Right lobe of liver (tissue), 4 donors: Measurements from ENCODE around the gene XAF1.

Experiments used
- POLR2A ChIP-seq: fragments of 450-650 bp; IDR thresholded peaks from one replicate; pipeline ENCODE4 v1.6.1; 2017; ENCODE audit warnings: antibody characterized with exemption, mild to moderate bottlenecking
- TF ChIP-seq, protein P1 (sequence below), 4 donors: fragments of 200-600 bp in 3 of 4; fragments of 450-650 bp in 1 of 4; IDR thresholded peaks; one replicate each; pipeline versions ENCODE4 v1.5.1 to v1.8.0; 2016 to 2022; ENCODE audit warnings: antibody characterized with exemption in 4 of 4, mild to moderate bottlenecking in 2 of 4
- donor health status: DM: no; HTN: no; CAD: no.
- donor health status: DM: no; HTN: no; CAD: no.
- donor health status: DM: no; HTN: yes; CAD: no.

DNA sequence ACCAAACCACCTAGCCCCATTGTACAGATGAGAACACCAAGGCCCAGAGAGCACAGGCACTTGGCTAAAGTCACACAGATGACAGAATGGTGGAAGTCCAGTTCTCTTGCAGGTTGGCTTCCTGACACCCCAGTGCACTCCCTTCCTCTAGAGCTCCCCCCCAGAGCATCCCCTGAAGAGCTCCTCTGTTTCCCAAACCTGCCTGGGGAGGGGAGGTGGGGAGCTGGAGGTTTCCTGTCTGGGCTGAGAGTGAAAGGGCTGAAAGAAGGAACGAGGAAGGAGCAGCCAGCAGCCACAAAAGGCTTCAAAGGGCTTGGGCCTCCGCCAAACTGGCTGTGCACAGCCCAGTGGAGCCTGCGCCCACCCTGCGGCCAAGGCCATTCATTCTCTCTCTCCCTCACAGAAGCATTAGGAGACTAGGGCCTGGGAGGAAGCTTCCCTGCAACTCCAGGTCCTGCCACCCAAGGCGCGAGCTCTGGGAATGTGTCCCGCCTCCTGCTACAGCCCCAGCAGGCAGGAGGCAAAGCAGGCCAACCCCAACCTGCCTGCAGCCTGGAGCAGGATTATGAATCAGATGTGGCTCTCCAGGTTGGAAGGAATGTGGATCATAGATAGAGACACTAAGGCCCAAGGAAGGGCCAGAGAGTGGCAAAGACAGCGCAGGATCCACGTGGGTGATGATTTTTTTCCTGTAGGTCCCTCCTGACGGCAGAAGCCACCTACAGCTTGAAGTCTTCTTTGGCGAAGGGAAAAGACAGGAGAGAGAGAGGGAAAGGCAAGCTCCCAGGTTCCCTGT lies 43.6 kb upstream of the XAF1 start:
- TF ChIP-seq, protein P1, sequence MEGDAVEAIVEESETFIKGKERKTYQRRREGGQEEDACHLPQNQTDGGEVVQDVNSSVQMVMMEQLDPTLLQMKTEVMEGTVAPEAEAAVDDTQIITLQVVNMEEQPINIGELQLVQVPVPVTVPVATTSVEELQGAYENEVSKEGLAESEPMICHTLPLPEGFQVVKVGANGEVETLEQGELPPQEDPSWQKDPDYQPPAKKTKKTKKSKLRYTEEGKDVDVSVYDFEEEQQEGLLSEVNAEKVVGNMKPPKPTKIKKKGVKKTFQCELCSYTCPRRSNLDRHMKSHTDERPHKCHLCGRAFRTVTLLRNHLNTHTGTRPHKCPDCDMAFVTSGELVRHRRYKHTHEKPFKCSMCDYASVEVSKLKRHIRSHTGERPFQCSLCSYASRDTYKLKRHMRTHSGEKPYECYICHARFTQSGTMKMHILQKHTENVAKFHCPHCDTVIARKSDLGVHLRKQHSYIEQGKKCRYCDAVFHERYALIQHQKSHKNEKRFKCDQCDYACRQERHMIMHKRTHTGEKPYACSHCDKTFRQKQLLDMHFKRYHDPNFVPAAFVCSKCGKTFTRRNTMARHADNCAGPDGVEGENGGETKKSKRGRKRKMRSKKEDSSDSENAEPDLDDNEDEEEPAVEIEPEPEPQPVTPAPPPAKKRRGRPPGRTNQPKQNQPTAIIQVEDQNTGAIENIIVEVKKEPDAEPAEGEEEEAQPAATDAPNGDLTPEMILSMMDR (IDR thresholded peaks at IDR 0.05): peak in 1 of 4 donors; percentile 8
- TF ChIP-seq POLR2A: peak; percentile 17
